ENCODE results near the gene THAP2.

The THAP2 gene

DNA sequence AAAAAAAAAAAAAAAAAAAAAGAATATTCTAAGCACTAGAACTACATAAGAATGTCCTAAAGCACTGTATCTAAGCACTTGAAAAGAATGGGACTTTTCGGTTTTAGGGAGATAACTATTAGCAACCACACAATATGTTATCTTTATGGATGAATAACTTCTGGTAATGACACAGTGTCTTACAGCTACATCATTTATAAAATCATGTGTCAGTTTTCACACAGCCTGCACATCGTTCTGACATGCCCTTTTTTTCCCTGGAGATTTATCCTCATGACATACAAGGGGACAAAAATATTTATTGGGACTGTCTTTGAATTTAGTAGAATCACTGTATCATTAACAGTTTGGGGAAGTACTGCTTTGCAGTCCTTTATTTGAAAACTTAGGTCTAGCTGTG, 39.1 kb downstream of the THAP2 start:
- no peak for DNase-seq (ENCODE audit: low read depth, low spot score)

DNA sequence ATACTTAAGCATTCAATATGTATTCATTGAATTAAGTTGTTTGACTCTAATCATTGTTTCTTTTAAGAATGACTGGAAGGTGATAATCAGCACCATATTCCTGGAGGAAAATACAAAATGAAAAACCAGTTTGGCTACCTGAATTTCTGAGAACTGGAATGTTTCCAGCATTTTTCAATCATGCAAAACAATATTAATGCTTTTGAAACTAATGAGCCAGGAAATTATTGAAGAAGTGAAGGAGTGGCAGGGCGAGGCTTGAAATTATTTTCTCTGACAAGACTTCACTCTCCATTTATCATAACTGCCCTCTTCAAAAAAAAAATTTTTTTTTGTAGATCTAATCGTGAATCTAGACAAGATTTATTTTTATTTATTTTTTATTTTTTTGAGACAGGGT, 40.8 kb downstream of the THAP2 start:
- no peak for DNase-seq (ENCODE audit: low read depth, low spot score)

DNA sequence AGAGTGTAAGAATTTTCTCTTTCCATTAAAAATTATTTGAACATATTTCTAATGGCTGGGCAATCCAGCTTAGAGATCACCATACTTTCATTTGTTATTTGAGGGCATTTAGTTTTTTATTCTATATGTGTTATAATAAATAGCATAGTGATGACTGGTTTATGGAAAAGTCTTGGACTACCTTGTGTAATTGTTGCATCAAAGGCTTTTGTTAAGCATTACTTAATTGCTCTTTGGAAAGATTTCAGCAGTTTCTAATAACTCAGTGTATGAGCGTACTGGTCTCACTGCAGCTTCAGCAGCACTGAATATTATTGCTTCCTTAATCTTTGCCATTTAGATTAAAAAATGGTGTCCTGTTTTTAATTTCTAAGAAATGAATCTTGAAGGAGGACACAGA, 44.6 kb downstream of the THAP2 start:
- no peak for DNase-seq (ENCODE audit: low read depth, low spot score)

DNA sequence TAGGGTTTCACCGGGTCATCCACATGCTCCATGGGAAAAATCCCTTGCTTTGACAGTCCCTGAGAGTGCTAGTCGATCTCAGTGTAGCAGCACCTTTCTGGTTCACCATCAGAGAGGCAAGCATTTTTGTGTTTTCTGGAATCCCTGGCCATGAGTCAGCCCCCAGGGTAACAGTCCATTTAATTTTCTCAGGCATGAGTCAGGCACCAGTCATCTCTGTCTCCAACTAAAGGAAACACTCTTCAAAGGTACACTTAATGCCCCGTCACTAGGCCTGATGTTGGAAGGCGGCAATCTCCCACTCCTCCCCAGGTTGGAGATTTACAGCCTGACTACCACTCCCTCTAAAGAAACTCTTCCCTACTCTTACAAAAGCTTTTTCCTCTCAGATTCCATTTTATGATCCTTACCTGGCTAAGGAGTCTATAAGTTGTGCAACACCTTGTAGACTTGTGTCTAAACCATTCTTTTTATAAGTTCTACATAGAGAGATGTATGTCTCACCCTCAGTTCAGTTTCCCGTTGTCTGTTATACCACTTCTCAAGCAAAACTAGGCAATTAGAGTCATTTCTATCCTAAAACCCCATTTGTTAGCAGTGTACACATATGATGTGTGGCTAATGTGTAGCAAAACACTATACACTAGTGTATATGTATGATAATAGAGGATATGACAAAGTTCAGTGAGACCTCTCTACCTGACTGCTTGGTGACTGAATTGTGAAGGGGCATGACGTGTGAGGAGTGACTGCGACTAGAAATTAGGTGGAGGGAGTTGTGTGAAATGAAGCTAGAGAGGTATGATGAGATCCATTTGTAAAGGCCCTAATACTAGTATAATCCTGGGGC, 46.4 kb downstream of the THAP2 start:
- DNase-seq (ENCODE audit: low read depth, low spot score) = peak; percentile 20

DNA sequence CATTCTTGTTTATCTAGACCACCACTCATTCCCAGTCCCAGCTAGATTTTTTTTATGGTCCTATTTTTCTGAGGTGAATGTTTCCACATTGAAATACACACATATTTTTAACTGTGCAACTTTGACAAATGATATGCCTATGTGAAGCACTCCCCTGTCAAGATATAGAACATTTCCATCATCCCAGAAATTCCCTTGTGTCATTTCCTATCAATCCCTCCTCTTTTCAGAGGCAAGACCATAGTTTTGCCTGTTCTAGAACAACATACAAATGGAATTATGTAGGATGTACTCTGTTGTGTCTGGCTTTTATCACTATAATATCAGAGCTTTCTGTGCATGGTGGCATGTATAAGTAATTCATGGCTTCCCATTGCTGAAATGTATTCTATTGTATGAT, 54.5 kb downstream of the THAP2 start:
- DNase-seq (ENCODE audit: low read depth, low spot score) = no peak

DNA sequence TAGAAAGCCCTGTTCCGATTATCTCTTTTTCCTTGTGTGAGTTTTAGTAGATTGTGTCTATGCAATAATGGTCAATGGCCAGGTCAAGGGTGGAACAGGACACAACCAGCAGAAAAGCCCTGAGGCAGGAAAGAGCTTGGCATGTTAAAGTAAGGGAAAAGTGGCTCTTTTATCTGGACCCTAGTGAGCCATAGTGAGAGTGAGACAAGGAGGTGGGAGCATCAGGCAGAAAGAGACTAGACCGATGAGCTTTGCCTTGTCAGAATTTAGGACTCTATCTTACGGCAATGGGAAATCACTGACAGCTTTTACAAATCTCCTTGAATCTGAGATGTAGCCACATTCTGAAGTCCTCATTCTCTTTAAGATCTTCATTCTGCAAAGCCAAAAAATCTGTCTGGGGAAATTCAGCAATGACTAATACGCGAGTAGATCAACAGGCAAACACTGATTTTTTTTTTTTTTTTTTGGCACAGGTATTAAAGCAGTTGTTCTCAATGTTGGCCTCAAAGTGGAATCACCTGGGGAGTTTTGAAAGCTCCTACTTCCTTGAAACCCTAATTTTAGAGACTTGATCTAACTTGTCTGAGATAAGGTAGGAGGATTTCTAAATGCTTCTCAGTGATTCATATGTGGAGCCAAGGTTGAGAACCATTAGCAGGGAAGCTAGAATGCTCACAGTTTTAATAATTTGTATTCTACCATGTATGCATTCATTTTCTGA, 55.7 kb downstream of the THAP2 start:
- DNase-seq (ENCODE audit: low read depth, low spot score) = no peak

DNA sequence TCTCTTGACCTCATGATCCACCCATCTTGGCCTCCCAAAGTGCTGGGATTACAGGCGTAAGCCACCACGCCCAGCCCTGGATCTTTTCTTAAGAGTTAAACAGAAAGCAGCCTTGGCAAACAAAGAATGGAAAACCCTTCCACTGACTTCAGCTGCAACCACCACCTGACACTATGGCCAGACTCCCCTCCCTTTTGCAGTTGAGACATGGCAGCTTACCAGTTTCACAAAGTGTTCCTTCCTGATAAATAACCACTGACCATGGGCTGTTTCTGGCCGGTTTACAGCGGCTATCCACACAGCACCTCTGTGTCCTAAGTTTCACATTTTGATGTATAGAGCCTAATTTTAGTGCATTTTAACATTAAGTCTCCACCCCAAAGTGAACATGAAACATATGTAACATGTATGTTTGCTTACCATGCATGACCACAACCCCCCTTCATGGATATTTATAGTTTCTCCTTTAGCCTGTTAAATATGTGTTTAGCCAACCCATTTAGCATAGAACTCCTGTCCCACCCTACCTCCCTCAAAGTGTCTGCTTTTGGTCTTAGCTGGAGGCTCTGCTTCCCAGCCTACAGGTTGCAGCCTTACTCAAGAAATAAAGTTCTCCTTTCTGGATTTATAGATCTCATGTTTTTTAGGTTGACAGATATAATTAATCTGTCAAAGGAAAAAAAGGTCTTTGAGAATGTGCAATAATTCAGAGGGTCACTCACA, 57.8 kb downstream of the THAP2 start:
- DNase-seq (ENCODE audit: low read depth, low spot score) = no peak

DNA sequence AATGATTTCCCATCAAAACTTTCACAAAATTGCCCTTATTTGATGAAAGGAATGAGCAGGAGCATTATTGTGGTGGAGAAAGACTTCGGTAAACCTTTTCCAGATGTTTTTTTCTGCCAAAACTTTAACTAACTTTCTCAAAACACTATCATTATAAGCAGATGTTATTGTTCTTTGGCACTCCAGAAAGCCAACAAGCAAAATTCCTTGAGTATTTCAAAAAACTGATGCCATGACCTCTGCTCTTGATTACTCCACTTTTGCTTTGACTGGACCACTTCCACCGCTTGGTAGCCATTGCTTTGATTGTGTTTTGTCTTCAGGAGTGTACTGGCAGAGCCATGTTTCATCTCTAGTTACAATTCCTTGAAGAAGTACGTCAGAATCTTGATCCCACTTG, 60.9 kb downstream of the THAP2 start:
- no peak for DNase-seq (ENCODE audit: low read depth, low spot score)

DNA sequence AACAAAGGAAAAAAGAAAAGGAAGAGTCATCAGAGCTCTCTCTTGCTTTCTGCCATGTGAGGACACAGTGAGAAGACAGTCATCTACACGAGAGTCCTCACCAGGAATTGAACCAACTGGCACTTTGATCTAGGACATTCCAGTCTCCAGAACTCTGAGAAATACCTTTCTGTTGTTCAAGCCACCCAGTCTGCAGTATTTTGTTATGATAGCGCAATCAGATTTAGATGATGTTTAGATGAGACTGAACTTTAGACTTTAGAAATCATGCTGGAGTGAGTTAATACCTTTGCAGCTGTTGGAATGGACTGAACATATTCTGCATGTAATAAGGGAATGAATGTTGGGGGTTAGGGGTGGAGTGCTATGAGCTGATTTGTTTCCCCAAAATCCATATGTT, 62.4 kb downstream of the THAP2 start:
- no peak for DNase-seq (ENCODE audit: low read depth, low spot score)

DNA sequence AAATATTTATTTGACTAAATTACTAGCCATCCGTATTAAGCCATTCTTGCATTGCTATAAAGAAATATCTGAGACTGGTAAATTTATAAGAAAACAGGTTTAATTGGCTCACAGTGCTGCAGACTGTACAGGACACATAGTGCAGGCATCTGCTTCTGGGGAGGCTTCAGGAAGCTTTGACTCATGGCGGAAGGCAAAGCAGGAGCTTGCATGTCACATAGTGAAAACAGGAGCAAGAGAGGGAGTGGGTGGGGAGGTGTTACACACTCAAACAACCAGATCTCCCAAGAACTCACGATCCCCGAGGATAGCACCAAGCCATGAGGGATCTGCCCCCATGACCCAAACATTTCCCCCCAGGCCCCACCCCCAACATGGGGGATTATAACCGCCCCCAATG, 63.9 kb downstream of the THAP2 start:
- no peak for DNase-seq (ENCODE audit: low read depth, low spot score)

Data from smooth muscle cell of the brain vasculature (primary cell).